GM13977 (cell line): ENCODE results near the gene ERMAP.

Experiments
- DNase-seq: peaks from one replicate; pipeline ENCODE4 v3.0.0; 2012; ENCODE audit warnings: low spot score
- CTCF ChIP-seq: IDR thresholded peaks from 2 replicates; pipeline ENCODE4 v1.5.1; 2012; ENCODE audit warnings: mild to moderate bottlenecking, control low read depth; ENCODE audit not compliant: insufficient read depth; ENCODE audit errors: extremely low read depth, missing control alignments
- in situ Hi-C: fragments of 300-500 bp; cut with MboI; formaldehyde crosslinking; loops from one replicate; pipeline ENCODE4 v1.12.0; 2022; ENCODE audit warnings: low sequenced_read_pairs, low pct_unique_long_range_greater_than_20kb, mixed read lengths, inconsistent platforms; ENCODE audit not compliant: unreplicated experiment

The ERMAP gene

GRCh38 chr1:42774928-42775526 is 41.9 kb upstream of the ERMAP start:
- no peak for DNase-seq
- TF ChIP-seq CTCF: no peak
- in situ Hi-C loops: loop anchor here (25.0 kb wide), 1 partner anchor 287 kb away; no protein-coding TSS in a partner anchor

DNA sequence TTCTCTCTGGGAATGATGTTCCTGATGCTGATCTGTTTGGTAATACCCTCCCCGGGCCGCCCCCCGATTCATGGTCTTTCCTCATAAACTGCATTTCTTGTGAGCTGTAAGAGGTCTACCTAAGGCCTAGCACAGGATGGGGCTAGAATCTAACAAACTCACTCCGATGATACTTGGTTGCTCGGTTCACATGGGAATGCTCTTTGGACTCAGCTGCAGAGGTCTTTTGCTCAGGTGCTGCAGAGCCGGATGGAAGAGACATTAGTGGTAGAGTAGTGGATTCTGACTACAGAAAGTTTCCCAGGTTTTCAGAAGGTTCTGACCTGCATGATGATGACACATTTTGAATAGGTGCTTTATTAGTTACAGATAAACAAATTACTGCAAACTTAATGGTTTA is 40.4 kb upstream of the ERMAP start:
- TF ChIP-seq CTCF: no peak
- DNase-seq: no peak
- in situ Hi-C loops: no loop called here

GRCh38 chr1:42777852-42778251 is 39.1 kb upstream of the ERMAP start:
- TF ChIP-seq CTCF: peak; percentile 75
- DNase-seq: peak; percentile 54
- in situ Hi-C loops: no loop called here

DNA sequence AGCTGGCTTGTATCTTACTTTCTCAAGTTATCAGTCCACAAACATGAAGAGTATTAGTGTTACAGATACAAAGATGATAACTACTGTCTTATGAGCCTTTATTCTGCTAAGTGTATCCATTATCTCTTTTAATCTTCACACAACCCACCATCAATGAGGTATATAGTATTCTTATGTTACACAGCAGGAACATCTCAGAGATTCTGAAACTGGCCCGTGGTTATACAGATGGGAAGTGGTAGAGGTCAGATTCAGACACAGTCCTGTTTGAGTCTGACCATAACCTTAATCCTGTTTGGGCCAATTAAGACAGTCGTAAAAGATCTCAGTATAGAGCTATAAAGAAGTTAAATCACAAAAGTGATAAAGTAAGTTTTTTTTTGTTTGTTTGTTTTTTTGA is 37.2 kb upstream of the ERMAP start:
- in situ Hi-C loops: no loop called here
- TF ChIP-seq CTCF: no peak
- peak; percentile 48 for DNase-seq

- no peak for TF ChIP-seq CTCF
These were observed 36.7 kb upstream of the ERMAP start for GRCh38 chr1:42780176-42780575.

DNA sequence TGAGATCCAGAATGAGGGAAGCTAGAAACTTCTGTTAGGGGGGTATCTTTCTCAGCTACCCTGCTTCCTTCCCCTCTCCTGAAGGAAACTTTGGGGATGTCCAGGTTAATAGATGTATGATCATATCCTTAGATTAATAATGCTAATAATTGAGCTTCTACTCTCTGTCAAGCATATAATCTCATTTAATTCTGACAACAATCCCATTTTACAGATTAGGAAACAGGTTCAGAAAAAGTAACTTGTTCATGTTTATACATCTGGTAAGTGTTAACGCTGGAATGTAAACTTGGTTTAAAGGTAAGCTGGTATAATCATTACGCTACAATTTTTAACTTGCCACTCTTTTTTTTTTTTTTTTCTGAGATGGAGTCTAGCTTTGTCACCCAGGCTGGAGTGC is 33.8 kb upstream of the ERMAP start:
- in situ Hi-C loops: no loop called here
- no peak for TF ChIP-seq CTCF
- no peak for DNase-seq

More at GRCh38 chr1:42780176-42780575, 36.7 kb upstream of the ERMAP start:
- no peak for DNase-seq
- in situ Hi-C loops: no loop called here
